NAMALWA (cell line): ENCODE data around the gene ACTN4.

Experiments used
- DNase-seq: peaks from one replicate; pipeline ENCODE4 v3.0.0-alpha.2; 2015; ENCODE audit warnings: low spot score

ACTN4 gene

GRCh38 chr19:38661136-38661535 lies 13.7 kb downstream of the ACTN4 start:
- DNase-seq, result no peak

GRCh38 chr19:38661996-38662395 lies 14.5 kb downstream of the ACTN4 start:
- DNase-seq, result no peak

GRCh38 chr19:38662537-38663155 lies 15.2 kb downstream of the ACTN4 start:
- no peak for DNase-seq

GRCh38 chr19:38663156-38663651 lies 15.8 kb downstream of the ACTN4 start:
- DNase-seq, result no peak

- DNase-seq, result no peak
Observed at GRCh38 chr19:38663957-38664502, 16.6 kb downstream of the ACTN4 start.

GRCh38 chr19:38664503-38665211 lies 17.2 kb downstream of the ACTN4 start:
- DNase-seq, result peak; percentile 31

- no peak for DNase-seq
Observed at GRCh38 chr19:38665219-38665931, 17.9 kb downstream of the ACTN4 start.

GRCh38 chr19:38665950-38666662 lies 18.7 kb downstream of the ACTN4 start:
- DNase-seq, result no peak

- DNase-seq, result peak; percentile 79
Observed at GRCh38 chr19:38666663-38667511, 19.4 kb downstream of the ACTN4 start.

GRCh38 chr19:38667661-38668171 lies 20.3 kb downstream of the ACTN4 start:
- DNase-seq, result peak; percentile 60

GRCh38 chr19:38669552-38669951 lies 22.1 kb downstream of the ACTN4 start:
- DNase-seq, result no peak

GRCh38 chr19:38670921-38671398 lies 23.5 kb downstream of the ACTN4 start:
- DNase-seq, result no peak

GRCh38 chr19:38671654-38672053 lies 24.2 kb downstream of the ACTN4 start:
- no peak for DNase-seq

GRCh38 chr19:38673030-38673429 lies 25.6 kb downstream of the ACTN4 start:
- no peak for DNase-seq

- no peak for DNase-seq
Observed at GRCh38 chr19:38674388-38675171, 27.1 kb downstream of the ACTN4 start.

- DNase-seq, result no peak
Observed at GRCh38 chr19:38675611-38676010, 28.2 kb downstream of the ACTN4 start.

GRCh38 chr19:38676023-38676877 lies 28.8 kb downstream of the ACTN4 start:
- DNase-seq, result no peak

GRCh38 chr19:38676878-38677646 lies 29.6 kb downstream of the ACTN4 start:
- no peak for DNase-seq
